T-helper 2 cell (primary cell): Measurements from ENCODE around the gene LMO3.

Source experiments
- DNase-seq, 5 experiments: peaks; one replicate each; pipeline versions ENCODE4 v3.0.0 to v3.0.0-alpha.2; 2012 to 2022
- total RNA-seq, 2 donors: gene quantifications; one replicate each; lab custom pipeline; 2026; lab: John Stamatoyannopoulos, UW

The LMO3 gene
- 0 to 0.62 reads per million in 2 donors for total RNA-seq

GRCh38 chr12:16606117-16606200 is at the start of gene LMO3:
Gene LMO3, minus strand, starts transcription at chr12:16606162. Its CDS starts 5,302 bp downstream, at chr12:16600860.
- no peak for DNase-seq

- no peak for DNase-seq
Measured at GRCh38 chr12:16636435-16637055, 30.6 kb upstream of the LMO3 start.

- no peak for DNase-seq
Measured at GRCh38 chr12:16634786-16635185, 28.8 kb upstream of the LMO3 start.

GRCh38 chr12:16626991-16627390 is 21.0 kb upstream of the LMO3 start:
- DNase-seq = no peak

- no peak for DNase-seq
Measured at GRCh38 chr12:16622338-16622737, 16.4 kb upstream of the LMO3 start.

GRCh38 chr12:16619537-16619936 is 13.6 kb upstream of the LMO3 start:
- DNase-seq = no peak

- DNase-seq = no peak
Measured at GRCh38 chr12:16618256-16618655, 12.3 kb upstream of the LMO3 start.

- DNase-seq = no peak
Measured at GRCh38 chr12:16613199-16613598, 7.2 kb upstream of the LMO3 start.

- DNase-seq = no peak
Measured at GRCh38 chr12:16612647-16613046, 6.7 kb upstream of the LMO3 start.

- no peak for DNase-seq
Measured at GRCh38 chr12:16611146-16611545, 5.2 kb upstream of the LMO3 start.

GRCh38 chr12:16610743-16611142 is 4.8 kb upstream of the LMO3 start:
- no peak for DNase-seq

GRCh38 chr12:16610001-16610585 is 4.1 kb upstream of the LMO3 start:
- no peak for DNase-seq

- DNase-seq = no peak
Measured at GRCh38 chr12:16608946-16609539, 3.1 kb upstream of the LMO3 start.

- no peak for DNase-seq
Measured at GRCh38 chr12:16607906-16608775, 2.2 kb upstream of the LMO3 start.

- DNase-seq = no peak
Measured at GRCh38 chr12:16606991-16607390, 1.0 kb upstream of the LMO3 start.

- DNase-seq = peak in 1 of 5 experiments; percentile 1
Measured at GRCh38 chr12:16606201-16606849, 363 bp upstream of the LMO3 start.

GRCh38 chr12:16605642-16606116 is 283 bp downstream of the LMO3 start:
- DNase-seq = peak in 1 of 5 experiments; percentile 48

- no peak for DNase-seq
Measured at GRCh38 chr12:16604596-16605252, 1.2 kb downstream of the LMO3 start.

GRCh38 chr12:16603916-16604575 is 1.9 kb downstream of the LMO3 start:
- no peak for DNase-seq

- no peak for DNase-seq
Measured at GRCh38 chr12:16603260-16603915, 2.6 kb downstream of the LMO3 start.

GRCh38 chr12:16602412-16602811 is 3.5 kb downstream of the LMO3 start:
- no peak for DNase-seq

GRCh38 chr12:16600525-16600924 is 5.4 kb downstream of the LMO3 start:
- no peak for DNase-seq
